Stimulated activated CD8-positive, alpha-beta memory T cell treated with anti-CD3 and anti-CD28 coated beads, Interleukin-7, amount 100 ng/mL, for 4 hours (primary cell): Measurements from ENCODE around the gene BRI3BP.

Experiments used
- DNase-seq, 2 donors: peaks; one replicate each; pipeline ENCODE4 v3.0.0-alpha.2; 2020; ENCODE audit warnings: low read depth in 2 of 2

The BRI3BP gene, protein sequence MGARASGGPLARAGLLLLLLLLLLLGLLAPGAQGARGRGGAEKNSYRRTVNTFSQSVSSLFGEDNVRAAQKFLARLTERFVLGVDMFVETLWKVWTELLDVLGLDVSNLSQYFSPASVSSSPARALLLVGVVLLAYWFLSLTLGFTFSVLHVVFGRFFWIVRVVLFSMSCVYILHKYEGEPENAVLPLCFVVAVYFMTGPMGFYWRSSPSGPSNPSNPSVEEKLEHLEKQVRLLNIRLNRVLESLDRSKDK

DNA sequence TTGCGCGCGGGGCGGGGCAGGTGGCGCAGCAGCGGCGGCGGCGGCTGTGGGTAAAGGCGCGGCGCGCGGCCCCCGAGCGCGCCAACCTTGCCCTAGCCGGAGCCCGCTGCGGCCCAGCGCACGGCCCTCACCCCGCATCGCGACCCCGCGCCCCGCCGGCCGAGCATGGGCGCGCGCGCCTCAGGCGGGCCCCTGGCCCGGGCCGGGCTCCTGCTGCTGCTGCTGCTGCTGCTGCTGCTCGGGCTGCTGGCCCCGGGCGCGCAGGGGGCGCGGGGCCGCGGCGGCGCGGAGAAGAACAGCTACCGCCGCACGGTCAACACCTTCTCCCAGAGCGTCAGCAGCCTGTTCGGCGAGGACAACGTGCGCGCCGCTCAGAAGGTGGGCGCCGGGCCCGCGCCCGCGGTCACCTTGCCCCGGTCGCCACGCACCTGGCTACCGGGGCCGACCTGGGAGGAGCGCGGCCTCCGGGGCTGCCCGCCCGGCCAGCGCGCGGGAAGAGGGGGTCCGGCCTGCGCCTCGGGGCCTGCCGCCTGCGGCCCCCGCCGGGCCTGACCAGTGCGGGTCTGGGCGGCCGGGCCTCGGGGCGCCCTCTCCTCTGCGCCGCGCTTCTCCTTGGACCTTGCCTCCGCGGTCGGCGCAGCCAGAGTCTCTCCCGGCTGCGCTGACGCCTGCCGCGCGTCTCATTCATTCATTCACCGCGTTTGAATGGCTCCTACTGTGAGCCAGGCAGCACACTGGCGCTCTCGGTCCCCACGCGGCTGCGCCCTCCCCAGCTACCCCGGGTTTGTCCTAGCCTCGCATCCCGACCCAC, at the start of gene BRI3BP:
TSS of gene BRI3BP (plus strand) at position 20 of the 811 bp plus-strand sequence. CDS start at position 166, 146 bp downstream.
- peak; percentile 15 to 73 for DNase-seq

DNA sequence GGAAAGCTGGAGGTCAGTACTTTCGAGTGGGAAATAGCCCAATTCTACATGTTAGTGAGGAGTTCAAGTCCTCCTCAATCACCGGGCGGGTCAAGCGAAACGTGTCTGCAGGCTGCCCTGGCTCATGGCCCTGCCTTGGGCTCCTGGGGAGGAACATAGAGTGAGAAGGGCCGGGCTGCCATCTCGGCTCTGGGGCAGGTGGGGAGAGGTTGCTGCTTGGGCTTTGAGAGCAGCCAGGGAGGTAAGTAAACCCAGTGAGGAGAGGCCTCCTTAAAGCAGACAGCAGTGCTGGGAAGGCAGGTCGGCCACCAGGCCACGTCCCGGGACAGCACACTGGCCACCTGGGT, 47.0 kb upstream of the BRI3BP start:
- no peak for DNase-seq

DNA sequence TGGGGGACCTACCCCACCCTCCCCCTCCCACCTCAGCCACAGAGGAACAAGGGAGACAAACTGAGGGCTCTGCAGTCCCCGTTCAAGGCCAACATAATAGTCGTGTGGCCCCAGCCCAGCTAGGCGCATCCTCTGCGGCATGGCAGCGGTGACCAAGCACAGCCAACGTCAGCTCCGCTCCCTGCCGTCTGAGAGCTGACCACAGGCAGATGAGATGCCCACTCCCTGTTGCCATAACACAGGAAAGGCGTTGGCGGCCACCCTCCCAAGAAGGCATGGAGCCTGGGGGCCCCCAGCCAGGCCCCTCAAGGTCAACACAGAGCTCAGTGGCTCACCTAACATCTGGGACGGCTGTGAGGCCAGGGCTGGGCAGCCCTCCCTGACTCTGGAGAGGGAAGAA, 46.4 kb upstream of the BRI3BP start:
- no peak for DNase-seq

DNA sequence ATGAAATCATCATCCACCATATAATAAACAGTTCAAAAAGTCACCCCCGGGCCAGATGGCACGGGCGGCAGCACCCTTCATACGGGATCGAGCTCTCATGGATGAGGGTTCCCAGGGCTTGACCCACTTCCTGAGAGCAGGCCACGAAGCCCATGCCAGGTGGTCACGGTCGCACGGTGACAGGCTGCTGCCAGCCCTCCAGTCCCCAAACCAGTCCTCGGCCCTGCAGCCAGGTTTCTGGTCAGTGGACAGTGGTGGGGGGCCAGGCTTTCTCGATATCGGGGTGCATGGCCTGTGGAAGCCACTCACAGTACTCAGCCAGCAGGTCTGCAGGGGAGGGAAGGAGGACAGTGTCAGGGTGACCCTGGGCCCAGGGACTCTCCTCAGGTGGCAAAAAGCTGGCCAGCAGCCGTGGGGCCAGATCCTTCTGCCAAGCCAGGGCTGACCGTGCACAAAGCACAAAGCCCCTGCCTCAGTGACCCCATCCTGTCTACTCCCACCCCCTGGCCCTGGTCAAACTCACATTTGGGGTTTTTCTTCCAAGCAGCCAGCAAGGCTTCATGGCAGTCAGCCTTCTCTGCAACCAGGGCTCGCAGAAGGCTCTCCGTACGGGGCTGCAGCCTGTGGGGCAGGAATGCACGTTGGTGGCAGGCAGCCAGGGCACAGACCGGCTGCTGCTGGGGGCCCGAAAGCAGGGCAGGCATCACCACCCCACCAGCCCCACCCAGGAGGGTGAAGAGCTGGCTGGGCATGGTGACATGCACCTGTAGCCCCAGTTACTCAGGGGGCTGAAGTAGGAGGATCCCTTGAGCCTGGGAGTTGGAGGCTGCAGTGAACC, 45.7 kb upstream of the BRI3BP start:
- DNase-seq: no peak

DNA sequence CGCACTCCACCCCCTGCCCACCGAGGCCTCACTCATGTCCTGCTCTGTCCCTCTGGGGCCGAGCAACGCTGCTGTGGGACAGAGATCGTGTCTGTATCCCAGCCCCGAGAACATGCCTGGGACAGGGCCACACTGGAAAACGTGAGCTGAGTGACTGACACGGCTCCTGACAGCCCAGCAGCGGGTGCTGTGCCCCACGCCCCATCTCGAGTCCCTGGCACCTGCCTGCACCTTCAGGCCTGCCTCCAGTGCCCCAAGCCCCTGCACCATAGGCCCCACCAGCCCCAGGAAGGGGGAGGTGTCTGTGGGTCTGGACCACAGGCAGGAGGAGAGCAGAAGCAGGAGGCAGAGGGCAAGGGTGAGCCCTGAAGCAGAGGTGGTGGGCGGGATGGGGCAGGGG, 44.4 kb upstream of the BRI3BP start:
- DNase-seq: no peak

DNA sequence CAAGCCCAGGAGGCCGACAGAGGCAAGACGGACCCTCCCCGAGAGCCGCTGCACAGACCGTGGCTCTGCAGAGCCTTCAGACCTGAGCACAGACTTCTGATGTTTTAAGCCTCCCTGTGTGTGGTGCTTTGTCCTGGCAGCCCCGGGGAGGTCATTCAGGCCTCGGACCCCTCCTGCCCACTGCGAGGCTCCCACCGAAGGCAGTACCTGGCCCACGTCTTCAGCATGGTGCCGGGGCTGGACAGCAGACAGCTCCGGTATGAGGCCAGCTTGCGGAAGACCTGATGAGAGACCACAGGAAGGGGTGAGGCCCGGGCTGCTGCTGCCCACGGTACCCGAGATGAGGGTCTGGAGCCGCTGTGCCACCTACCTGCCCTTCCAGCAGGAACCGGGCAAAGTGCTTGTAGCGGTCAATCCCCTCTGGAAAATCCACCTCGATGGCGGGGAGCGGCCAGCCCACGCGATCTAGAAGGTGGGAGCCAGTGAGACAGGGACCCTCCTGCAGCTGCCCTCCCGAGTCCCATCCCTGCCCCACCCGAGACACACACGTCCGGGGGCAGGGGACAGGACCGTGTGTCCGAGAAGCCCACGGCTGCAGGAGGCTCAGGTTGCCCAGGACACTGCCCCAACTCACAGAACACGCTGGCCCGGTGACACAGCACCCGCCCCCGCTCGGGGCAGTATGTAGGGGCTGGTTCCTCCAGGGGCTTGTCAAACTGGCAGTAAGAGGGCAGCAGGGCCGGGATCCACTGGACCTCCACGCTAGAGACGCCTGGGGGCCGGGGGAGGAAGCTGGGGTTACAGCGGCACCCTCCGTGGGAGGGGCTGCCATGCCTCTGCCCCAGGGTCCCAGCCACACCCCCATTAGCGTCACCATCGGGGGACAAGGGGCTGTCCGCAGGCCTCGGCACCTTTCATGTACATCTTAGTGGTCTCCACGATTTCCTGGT, 43.4 kb upstream of the BRI3BP start:
- no peak for DNase-seq

DNA sequence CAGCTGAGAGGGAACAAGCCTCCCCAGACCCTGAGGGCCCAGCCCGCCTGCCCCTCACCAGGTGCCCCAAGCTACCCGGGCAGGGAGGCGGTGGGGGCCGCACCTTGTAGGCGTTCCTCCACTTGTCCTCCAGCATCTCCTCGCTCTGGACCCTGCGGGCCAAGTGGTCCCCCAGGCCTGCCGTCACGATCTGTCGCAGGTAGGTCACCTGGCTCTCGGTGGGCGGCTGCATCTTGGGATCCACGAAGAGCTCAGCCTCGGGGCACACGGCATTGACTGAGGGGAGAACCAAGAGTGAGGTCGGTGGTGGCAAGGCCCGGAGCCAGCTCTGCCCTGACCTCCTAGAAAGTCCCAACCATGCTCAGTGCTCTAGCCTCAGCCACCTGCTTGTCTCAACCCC, 41.1 kb upstream of the BRI3BP start:
- no peak for DNase-seq

DNA sequence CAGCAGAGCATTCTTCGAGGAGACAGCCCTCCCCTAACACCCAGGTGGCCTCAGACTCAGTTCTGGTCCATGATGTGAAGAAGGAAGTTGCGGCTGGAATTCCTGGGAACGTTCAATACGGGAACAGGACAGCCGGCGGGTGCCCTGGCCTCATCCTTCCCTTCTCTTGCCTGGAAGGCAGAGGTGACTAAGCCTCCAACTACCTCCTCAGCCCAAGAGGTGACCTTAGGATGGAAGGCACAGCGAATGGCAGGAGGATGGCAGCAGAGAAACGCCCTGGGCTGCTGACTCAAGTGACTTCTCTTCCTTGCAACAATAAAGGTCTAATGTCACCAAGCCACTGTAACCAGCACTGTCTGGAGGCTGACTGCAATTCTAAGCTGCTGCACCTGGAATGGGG, 40.6 kb upstream of the BRI3BP start:
- no peak for DNase-seq

DNA sequence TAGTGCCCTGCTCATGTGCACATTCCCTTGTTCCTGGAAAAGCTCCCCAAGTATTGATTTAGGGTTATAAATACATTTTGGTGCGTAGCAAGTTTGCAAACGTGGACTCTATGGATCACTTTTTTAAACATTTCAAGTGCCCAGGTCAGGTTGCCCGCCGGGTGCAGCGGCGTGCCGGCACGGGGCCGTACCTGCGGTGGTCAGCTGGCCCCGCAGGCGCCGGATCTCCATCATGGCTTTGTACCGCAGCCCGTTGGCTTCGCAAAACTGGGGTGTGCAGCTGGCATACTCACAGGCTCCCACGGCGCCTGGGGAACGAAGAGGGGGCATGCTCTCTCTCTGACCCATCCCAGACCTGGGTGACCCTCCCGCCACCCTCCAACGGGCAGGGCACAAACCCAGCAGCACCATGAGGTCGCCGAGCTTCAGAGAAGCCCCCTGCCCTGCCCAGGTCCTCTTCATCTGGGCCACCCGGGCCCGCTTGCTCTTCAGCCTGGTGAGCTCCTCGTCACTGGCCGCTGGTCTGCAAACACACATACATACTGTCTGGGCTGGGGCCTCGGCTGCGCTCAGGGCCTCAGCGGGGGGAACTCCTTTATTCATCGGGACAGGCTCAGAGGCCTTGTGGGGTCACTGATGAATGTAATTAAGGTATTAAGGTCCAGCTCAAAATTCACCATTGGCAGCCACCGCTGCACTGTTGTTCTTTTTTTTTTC, 39.6 kb upstream of the BRI3BP start:
- no peak for DNase-seq

DNA sequence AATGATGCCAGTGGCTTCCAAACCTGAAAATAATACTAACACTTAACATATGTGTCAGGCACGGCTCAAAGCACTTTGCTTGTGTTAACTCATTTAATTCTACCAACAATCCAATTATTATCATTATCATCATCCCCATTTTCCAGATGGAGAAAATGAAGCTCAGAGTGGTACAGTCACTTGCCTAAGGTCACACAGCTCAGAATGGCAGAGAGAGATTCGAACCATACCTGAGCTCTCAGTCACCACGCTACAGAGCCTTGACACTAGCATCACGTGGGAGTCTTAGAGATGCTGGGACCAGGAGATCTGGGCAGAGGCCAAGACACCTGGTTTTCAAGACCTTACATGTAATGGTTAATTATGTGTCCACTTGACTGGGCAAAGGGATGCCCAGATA, 38.7 kb upstream of the BRI3BP start:
- DNase-seq: no peak

DNA sequence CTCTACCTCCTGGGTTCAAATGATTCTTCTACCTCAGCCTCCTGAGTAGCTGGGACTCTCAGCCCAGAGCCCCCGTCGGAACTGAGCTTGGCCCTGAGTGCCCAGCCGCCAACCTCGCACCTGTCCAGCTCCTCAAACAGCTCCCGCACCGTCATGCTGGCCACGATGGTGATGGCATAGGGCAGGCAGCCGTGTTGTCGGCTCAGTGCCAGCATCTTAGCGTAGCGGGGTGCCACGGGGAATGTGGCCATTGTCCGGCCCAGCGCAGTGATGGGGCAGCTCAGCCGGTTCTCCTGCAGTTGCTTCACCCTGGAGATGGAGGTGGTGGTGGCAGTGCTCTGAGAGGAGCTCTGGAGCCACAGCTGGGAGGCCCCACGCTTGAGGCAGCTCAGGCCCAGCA, 36.9 kb upstream of the BRI3BP start:
- no peak for DNase-seq

DNA sequence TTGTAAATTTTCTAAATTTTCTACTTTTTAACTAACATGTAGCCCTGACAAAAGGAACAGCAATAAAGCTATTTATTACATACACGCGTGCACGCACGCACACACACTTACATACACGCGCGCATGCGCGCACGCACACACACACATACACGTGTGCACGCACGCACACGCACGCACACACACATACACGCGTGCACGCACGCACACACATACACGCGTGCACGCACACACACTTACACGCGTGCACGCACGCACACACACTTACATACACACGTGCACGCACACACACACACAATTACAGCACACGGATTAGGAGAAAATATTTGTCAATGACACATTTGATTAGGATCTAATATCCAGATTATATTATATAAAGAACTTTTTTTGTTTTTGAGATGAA, 32.4 kb upstream of the BRI3BP start:
- DNase-seq: no peak

DNA sequence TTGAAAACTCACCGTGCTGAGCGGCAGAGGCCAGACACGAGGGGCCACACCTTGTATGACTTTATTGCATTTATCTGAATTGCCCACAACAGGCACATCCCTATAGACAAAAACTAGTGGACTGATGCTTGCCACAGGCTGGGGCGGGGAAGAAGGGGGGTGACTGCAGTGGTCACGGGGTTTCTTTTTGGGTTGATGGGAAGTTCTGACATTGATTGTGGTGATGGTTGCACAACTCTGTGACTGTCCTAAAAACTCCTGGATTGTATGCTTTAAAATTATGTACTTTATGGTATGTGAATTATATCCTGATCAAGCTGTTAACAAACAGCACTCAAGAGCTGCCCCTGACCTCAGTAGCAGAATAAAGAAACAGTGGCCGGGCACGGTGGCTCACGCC, 30.2 kb upstream of the BRI3BP start:
- no peak for DNase-seq

DNA sequence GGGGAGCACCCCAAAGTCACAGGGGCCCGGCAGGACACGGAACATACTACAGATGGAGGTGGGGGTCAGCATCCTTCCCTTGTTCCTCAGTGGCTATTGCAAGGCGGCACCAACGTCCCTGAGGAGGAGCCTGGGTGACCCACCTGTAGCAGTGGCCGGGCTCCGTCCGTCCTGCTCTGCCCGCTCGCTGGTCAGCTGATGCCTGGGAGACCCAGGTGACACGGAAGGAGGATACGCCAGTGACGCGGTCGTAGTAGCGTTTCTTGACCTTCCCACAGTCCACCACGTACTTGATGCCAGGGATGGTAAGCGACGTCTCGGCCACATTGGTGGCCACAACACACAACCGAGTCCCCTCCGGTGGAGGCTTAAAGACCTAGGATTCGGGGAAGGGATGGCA, 29.2 kb upstream of the BRI3BP start:
- no peak for DNase-seq

DNA sequence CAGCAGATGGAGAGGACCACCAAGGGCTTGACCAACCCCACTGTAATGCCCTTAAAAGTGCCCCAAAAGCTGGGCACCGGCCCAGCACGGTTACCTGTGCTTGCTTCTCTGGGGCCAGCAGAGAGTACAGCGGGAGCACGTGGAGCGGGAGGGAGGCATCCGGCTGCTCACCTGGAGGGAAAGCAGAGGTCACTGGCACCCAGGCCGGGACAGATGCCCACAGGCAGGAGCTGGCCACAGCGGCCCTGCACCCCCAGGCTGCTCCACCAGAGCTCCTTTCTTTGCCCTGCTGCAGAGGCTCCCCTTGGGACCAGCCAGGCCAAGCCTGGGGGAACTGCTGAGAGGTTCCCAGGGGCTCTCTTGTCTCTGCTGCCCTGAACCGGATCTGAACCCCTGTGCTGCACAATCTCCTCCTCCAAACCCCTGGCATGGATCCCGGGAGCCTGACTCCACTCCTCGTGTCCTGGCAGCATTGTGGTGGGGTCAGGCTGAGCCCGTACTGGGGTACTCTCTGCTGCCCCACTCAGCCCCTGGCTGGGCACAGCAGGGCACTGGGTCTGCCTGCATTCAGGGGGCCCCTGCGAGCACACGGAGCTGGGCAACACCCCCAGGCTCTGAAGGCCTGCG, 28.5 kb upstream of the BRI3BP start:
- DNase-seq: no peak

DNA sequence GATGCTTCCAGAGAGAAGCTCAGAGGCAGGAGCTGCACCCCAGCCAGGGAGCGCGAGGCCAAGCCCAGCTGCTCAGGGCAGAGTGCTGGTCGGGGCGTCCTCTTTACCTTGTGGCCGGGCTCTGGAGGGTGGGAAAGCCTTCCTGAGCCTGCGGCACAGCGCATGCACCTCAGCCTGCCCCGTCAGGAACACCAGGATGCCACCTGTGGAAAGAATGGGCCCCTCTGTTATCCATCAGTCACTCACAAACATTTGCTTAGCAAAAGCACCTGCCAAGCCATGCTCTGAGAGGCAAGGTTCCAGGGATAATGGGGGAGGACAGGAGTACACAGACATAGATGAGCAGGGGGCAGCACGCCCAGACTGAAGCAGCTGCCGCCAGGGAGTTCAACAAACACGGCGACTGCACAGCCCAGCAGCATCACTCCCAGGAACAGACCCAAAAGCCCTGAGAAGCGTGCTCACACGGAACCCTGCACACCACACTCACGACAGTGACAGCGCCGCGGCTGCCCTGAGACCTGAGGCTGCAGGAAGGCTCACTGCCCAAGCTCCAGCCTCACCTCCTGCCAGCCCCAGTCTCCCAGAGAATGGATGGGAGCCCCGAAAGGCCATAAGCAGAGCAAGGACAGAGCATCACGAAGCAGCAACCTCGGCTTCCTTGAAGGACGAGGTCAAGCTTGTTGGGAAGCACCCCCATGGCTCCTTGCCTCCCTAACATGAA, 26.3 kb upstream of the BRI3BP start:
- DNase-seq: no peak

DNA sequence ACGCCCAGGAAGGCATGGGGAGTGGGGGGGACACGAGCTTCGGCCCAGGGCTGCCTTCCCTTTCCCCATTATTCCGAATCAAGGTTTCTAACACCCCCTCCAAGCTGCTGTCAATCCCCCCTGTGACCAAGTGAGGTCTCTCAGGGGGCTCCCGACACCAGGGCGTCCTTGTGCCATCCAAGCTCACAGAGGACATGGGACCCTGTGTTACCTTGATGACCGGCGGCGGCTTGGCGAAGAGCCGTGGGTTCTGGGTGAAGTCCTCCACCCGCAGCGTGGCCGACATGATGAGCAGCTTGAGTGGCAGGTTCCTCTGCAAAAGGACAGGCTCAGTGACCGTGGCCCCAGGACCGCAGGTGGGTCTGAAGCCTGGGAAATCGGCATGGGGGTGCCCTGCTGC, 24.8 kb upstream of the BRI3BP start:
- DNase-seq: no peak

DNA sequence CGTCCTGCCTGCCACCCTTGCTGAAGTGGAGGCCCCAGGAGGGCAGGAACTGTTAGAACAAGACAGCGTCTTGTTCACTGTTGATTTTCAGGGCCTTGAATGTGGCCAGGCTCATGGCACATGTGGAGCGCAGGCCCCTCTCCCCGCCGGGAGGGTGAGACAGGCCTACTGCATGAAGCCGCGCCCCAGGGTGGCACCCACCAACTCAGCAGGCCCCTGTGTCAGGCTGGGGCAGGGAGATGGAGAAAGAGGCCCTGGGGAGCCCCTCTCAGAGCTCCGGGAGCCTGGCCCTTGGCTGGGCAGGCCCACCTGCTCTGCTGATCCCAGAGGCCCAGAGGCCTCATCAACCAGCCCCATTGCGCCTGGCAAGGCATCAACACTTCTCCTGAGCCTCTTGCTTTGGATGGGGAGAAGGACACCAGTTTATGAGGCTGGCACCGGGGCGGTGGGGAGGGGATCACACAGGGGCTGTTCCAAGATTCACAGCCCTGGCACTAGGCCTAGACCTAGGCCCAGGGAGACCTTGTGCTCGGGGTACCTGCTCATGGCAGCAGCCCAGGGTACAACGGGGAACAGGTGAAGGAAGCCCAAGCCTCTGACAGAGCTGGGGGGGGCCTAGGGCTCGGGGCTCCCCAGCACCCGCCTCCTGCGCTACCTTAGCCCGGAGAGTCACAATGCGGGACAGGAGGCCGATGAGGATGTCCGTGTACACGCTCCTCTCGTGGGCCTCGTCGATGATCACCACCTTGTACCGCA, 22.6 kb upstream of the BRI3BP start:
- no peak for DNase-seq

DNA sequence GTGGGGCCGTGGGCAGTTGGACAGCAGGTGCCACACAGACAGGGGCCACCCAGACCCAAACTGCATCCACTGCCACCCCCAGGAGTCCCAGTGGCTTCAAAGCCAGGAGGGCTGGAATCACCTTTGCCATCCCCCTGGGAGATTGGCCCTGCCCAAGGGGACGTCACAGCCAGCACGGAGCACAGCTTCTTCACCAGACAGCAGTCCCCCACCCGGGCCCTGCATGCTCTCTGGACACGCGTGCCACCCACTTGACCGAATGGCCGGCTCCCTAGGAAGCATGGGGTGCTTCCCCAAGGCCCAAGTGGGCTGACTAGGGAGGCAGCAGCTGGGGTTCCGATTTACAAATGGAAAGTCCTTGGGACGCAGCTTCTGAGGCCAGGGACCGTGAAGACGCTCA, 21.8 kb upstream of the BRI3BP start:
- no peak for DNase-seq
